22Rv1 (cell line): ENCODE results near the gene EHMT2.

Source experiments
- CTCF ChIP-seq: fragments of 450-650 bp; IDR thresholded peaks from 2 replicates; pipeline ENCODE4 v1.5.1; 2017; ENCODE audit warnings: mild to moderate bottlenecking
- ZFX ChIP-seq: fragments of 450-650 bp; IDR thresholded peaks from 2 replicates; pipeline ENCODE4 v1.6.1; 2017; ENCODE audit warnings: antibody characterized with exemption, borderline replicate concordance

DNA sequence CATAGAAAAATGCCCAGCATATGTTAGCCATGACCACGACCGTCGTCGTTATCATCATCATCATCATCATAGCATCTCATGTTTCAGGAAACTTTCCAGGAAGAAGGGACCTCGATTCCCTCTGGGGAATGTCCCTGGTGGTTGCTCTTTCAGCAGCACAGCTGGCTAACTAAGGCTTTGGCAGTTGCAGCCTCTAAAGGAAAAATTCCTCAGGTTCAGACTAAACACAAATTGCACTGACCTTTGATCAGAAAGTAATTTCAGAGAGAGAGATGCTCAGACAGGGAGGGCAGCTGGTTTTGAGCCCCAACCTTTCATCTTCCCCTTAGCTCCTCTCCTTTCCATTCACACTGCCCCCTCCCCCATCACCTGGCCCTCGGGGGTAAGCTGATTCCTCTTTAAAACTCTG lies 42.8 kb upstream of the EHMT2 start:
- no peak for TF ChIP-seq CTCF
- no peak for TF ChIP-seq ZFX
